H9 (cell line): ENCODE measurements around the gene ZNF846. TPM values are rescaled to one million over a fixed set of nuclear protein-coding genes. Genes with fewer than 3 reads are reported as not detected.

Source experiments
- DNase-seq: peaks from one replicate; pipeline ENCODE4 v3.0.0-alpha.2; 2017
- H2AFZ ChIP-seq: one replicate; pipeline ENCODE4 v1.6.1; 2013; ENCODE audit warnings: mild to moderate bottlenecking, low read length, control low read depth, moderate library complexity
- H2AK5ac ChIP-seq: 2 replicates; pipeline ENCODE4 v1.6.1; 2013; ENCODE audit warnings: low read length, control low read depth, mixed read lengths; ENCODE audit not compliant: insufficient read length
- H2BK120ac ChIP-seq: one replicate; pipeline ENCODE4 v1.6.1; 2013; ENCODE audit warnings: low read depth, mild to moderate bottlenecking, low read length, control low read depth, inconsistent platforms; ENCODE audit not compliant: poor library complexity, severe bottlenecking
- H2BK12ac ChIP-seq: 2 replicates; pipeline ENCODE4 v1.6.1; 2013; ENCODE audit warnings: low read length, control low read depth, mixed read lengths, low read depth; ENCODE audit not compliant: insufficient read length
- H2BK15ac ChIP-seq: 2 replicates; pipeline ENCODE4 v1.6.1; 2013; ENCODE audit warnings: low read depth, low read length, control low read depth
- H2BK20ac ChIP-seq: one replicate; pipeline ENCODE4 v1.6.1; 2013; ENCODE audit warnings: low read depth, mild to moderate bottlenecking, low read length, control low read depth, inconsistent platforms; ENCODE audit not compliant: poor library complexity, severe bottlenecking
- H2BK5ac ChIP-seq: 2 replicates; pipeline ENCODE4 v1.6.1; 2013; ENCODE audit warnings: low read length, control low read depth, mixed read lengths; ENCODE audit not compliant: insufficient read length
- H3K14ac ChIP-seq: 2 replicates; pipeline ENCODE4 v1.6.1; 2013; ENCODE audit warnings: low read length, control low read depth; ENCODE audit not compliant: insufficient read depth
- H3K18ac ChIP-seq: 2 replicates; pipeline ENCODE4 v1.6.1; 2013; ENCODE audit warnings: low read depth, mild to moderate bottlenecking, mixed read lengths, low read length, control low read depth; ENCODE audit not compliant: insufficient read length
- H3K23ac ChIP-seq: 2 replicates; pipeline ENCODE4 v1.6.1; 2013; ENCODE audit warnings: low read length, control low read depth, mixed read lengths, low read depth; ENCODE audit not compliant: insufficient read length
- H3K23me2 ChIP-seq: 2 replicates; pipeline ENCODE4 v1.6.1; 2013; ENCODE audit warnings: low read depth, mild to moderate bottlenecking, mixed read lengths, low read length, control low read depth; ENCODE audit not compliant: insufficient read length, poor library complexity, severe bottlenecking
- H3K27ac ChIP-seq: 2 replicates; pipeline ENCODE4 v1.5.1; 2013; ENCODE audit warnings: low read length, control low read depth, mixed read lengths, low read depth; ENCODE audit not compliant: insufficient read length
- H3K27me3 ChIP-seq: 2 replicates; pipeline ENCODE4 v1.6.1; 2013; ENCODE audit warnings: low read length, control low read depth, inconsistent platforms; ENCODE audit not compliant: insufficient read depth
- H3K4ac ChIP-seq: 2 replicates; pipeline ENCODE4 v1.6.1; 2013; ENCODE audit warnings: low read depth, mild to moderate bottlenecking, control low read depth, inconsistent platforms, low read length, moderate library complexity
- H3K4me1 ChIP-seq: 2 replicates; pipeline ENCODE4 v1.6.1; 2013; ENCODE audit warnings: low read length, control low read depth, inconsistent platforms; ENCODE audit not compliant: insufficient read depth
- H3K4me2 ChIP-seq: 2 replicates; pipeline ENCODE4 v1.6.1; 2013; ENCODE audit warnings: low read length, control low read depth, mixed read lengths; ENCODE audit not compliant: insufficient read length, insufficient read depth
- H3K56ac ChIP-seq: 2 replicates; pipeline ENCODE4 v1.6.1; 2013; ENCODE audit warnings: low read depth, mild to moderate bottlenecking, mixed read lengths, low read length, control low read depth; ENCODE audit not compliant: insufficient read length
- H3K79me1 ChIP-seq: 2 replicates; pipeline ENCODE4 v1.6.1; 2013; ENCODE audit warnings: low read depth, mild to moderate bottlenecking, moderate library complexity, low read length, control low read depth, inconsistent platforms; ENCODE audit not compliant: insufficient read depth, poor library complexity, severe bottlenecking
- H3K79me2 ChIP-seq: 2 replicates; pipeline ENCODE4 v1.6.1; 2013; ENCODE audit warnings: low read length, control low read depth, inconsistent platforms; ENCODE audit not compliant: insufficient read depth
- H3K9ac ChIP-seq: 2 replicates; pipeline ENCODE4 v1.6.1; 2013; ENCODE audit warnings: low read length, control low read depth, mixed read lengths; ENCODE audit not compliant: insufficient read length; ENCODE audit errors: extremely low read depth
- H3K9me3 ChIP-seq: one replicate; pipeline ENCODE4 v1.6.1; 2013; ENCODE audit warnings: low read depth, low read length, inconsistent platforms; ENCODE audit not compliant: control insufficient read depth
- H3T11ph ChIP-seq: one replicate; pipeline ENCODE4 v1.6.1; 2013; ENCODE audit warnings: mild to moderate bottlenecking, low read length, control low read depth, inconsistent platforms
- H4K20me1 ChIP-seq: one replicate; pipeline ENCODE4 v1.6.1; 2013; ENCODE audit not compliant: control insufficient read depth, insufficient read length, insufficient read depth
- H4K5ac ChIP-seq: 2 replicates; pipeline ENCODE4 v1.6.1; 2013; ENCODE audit warnings: low read depth, mild to moderate bottlenecking, mixed read lengths, low read length, control low read depth; ENCODE audit not compliant: insufficient read length
- H4K8ac ChIP-seq: replicated peaks from 2 replicates; pipeline ENCODE4 v1.6.1; 2013; ENCODE audit warnings: low read length, control low read depth, mixed read lengths, low read depth; ENCODE audit not compliant: insufficient read length
- H4K91ac ChIP-seq: 2 replicates; pipeline ENCODE4 v1.6.1; 2013; ENCODE audit warnings: low read depth, mild to moderate bottlenecking, moderate library complexity, mixed read lengths, low read length, control low read depth; ENCODE audit not compliant: insufficient read length
- H3K27ac Mint-ChIP-seq, 3 experiments: 2 replicates in 2 of 3; 3 replicates in 1 of 3; pipeline ENCODE4 v1.8.0; 2020 to 2021; ENCODE audit warnings: mixed read lengths in 3 of 3, mild to moderate bottlenecking in 1 of 3, moderate library complexity in 1 of 3
- H3K27me3 Mint-ChIP-seq: 2 replicates; pipeline ENCODE4 v1.8.0; 2021; ENCODE audit warnings: low read depth, mild to moderate bottlenecking, moderate library complexity, mixed read lengths
- H3K36me3 Mint-ChIP-seq, 3 experiments: 2 replicates in 2 of 3; 3 replicates in 1 of 3; pipeline ENCODE4 v1.8.0; 2020 to 2021; ENCODE audit warnings: low read depth in 3 of 3, mixed read lengths in 3 of 3; ENCODE audit not compliant: insufficient read depth in 1 of 3
- H3K4me1 Mint-ChIP-seq, 2 experiments: 2 replicates each; pipeline ENCODE4 v1.8.0; 2020; ENCODE audit warnings: mixed read lengths in 2 of 2
- H3K4me3 Mint-ChIP-seq, 2 experiments: 2 replicates in 1 of 2; 3 replicates in 1 of 2; pipeline ENCODE4 v1.8.0; 2020 to 2021; ENCODE audit warnings: mild to moderate bottlenecking in 2 of 2, mixed read lengths in 2 of 2, moderate library complexity in 1 of 2
- H3K9me3 Mint-ChIP-seq, 2 experiments: 2 replicates in 1 of 2; 3 replicates in 1 of 2; pipeline ENCODE4 v1.8.0; 2020; ENCODE audit warnings: mild to moderate bottlenecking in 2 of 2, mixed read lengths in 2 of 2, moderate library complexity in 1 of 2
- WGBS: extraction: QIAGEN DNeasy Blood & Tissue Kit; methylation state at CpG from one replicate; pipeline ENCODE4 v1.1.7; 2013; ENCODE audit warnings: missing lambda C conversion rate, low lambda C conversion rate, mixed read lengths; ENCODE audit not compliant: insufficient read length; ENCODE audit errors: extremely low coverage; 5-methylcytosine and 5-hydroxymethylcytosine counted together
- total RNA-seq: library from RNA; stranded (reverse); gene quantifications from 2 replicates; pipeline ENCODE4 v1.2.1, GENCODE V29; 2021
- TF ChIP-seq, protein P1 (sequence below): fragments of 200-600 bp; sonication (generic); conservative IDR thresholded peaks from 3 replicates; pipeline ENCODE4 v1.8.0; 2021; ENCODE audit warnings: antibody characterized with exemption, mild to moderate bottlenecking

ZNF846 gene
- total RNA-seq, 1 experiment from 2014 or later, result 9.2 TPM

GRCh38 chr19:9705836-9706235, 62.7 kb downstream of the ZNF846 start:
- H4K91ac ChIP-seq, result no peak overlapping the region
- no peak overlapping the region for H3K56ac ChIP-seq
- Mint-ChIP-seq H3K4me1 (peaks cover 0 to 3% of the 10 kb centered on the region in 2 experiments; a peak in 1 of 4 replicates), H3K9me3 (peaks cover 49 to 69% of the 10 kb centered on the region in 2 experiments), H3K27ac (no peak overlapping the region), H3K27me3 (peaks cover 7% of the 10 kb centered on the region), H3K36me3 (peaks cover 0 to 10% (median 6%) of the 10 kb centered on the region in 3 experiments; a peak in 5 of 7 replicates), H3K4me3 (no peak overlapping the region)
- H2BK120ac ChIP-seq, result no peak overlapping the region
- H3T11ph ChIP-seq, result no peak overlapping the region
- no peak overlapping the region for H3K4ac ChIP-seq
- no peaks in the 10 kb centered on the region for H3K79me2 ChIP-seq
- H3K27me3 ChIP-seq, result no peaks in the 10 kb centered on the region
- H3K14ac ChIP-seq, result no peak overlapping the region
- no peak overlapping the region for H3K18ac ChIP-seq
- no peak overlapping the region for H2BK12ac ChIP-seq
- no peak overlapping the region for H4K8ac ChIP-seq
- no peak overlapping the region for H3K23ac ChIP-seq
- no peak overlapping the region for H2BK20ac ChIP-seq
- no peak overlapping the region for H3K27ac ChIP-seq
- no peak overlapping the region for H2AK5ac ChIP-seq
- WGBS, result no CpG with 5 or more reads among the region's 6 CpGs
- H3K9ac ChIP-seq, result no peak overlapping the region
- no peaks in the 10 kb centered on the region for H4K20me1 ChIP-seq
- no peaks in the 10 kb centered on the region for H3K9me3 ChIP-seq
- H2AFZ ChIP-seq, result no peak overlapping the region
- no peak overlapping the region for H2BK15ac ChIP-seq
- H3K4me2 ChIP-seq, result no peak overlapping the region
- H3K79me1 ChIP-seq, result no peaks in the 10 kb centered on the region
- no peak overlapping the region for H4K5ac ChIP-seq
- no peak overlapping the region for H2BK5ac ChIP-seq
- TF ChIP-seq, protein P1, sequence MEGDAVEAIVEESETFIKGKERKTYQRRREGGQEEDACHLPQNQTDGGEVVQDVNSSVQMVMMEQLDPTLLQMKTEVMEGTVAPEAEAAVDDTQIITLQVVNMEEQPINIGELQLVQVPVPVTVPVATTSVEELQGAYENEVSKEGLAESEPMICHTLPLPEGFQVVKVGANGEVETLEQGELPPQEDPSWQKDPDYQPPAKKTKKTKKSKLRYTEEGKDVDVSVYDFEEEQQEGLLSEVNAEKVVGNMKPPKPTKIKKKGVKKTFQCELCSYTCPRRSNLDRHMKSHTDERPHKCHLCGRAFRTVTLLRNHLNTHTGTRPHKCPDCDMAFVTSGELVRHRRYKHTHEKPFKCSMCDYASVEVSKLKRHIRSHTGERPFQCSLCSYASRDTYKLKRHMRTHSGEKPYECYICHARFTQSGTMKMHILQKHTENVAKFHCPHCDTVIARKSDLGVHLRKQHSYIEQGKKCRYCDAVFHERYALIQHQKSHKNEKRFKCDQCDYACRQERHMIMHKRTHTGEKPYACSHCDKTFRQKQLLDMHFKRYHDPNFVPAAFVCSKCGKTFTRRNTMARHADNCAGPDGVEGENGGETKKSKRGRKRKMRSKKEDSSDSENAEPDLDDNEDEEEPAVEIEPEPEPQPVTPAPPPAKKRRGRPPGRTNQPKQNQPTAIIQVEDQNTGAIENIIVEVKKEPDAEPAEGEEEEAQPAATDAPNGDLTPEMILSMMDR, result no peak
- no peak for DNase-seq
- H3K23me2 ChIP-seq, result no peaks in the 10 kb centered on the region
- H3K4me1 ChIP-seq, result no peaks in the 10 kb centered on the region
